Ishikawa (cell line): ENCODE results near the gene NEURL1.

Experiments used
- CEBPB ChIP-seq: IDR thresholded peaks from 2 replicates; pipeline ENCODE4 v1.6.1; 2012
- CREB1 ChIP-seq: IDR thresholded peaks from 2 replicates; pipeline ENCODE4 v1.6.1; 2012; ENCODE audit warnings: low read depth
- EGR1 ChIP-seq: IDR thresholded peaks from 2 replicates; pipeline ENCODE4 v1.6.1; 2012
- EP300 ChIP-seq: IDR thresholded peaks from 2 replicates; pipeline ENCODE4 v1.6.1; 2012; ENCODE audit warnings: borderline replicate concordance
- FOXM1 ChIP-seq: IDR thresholded peaks from 2 replicates; pipeline ENCODE4 v1.6.1; 2012; ENCODE audit warnings: low read depth, borderline replicate concordance
- MAX ChIP-seq: IDR thresholded peaks from 2 replicates; pipeline ENCODE4 v1.6.1; 2012
- NFIC ChIP-seq: IDR thresholded peaks from 2 replicates; pipeline ENCODE4 v1.6.1; 2012
- RAD21 ChIP-seq: IDR thresholded peaks from 2 replicates; pipeline ENCODE4 v1.6.1; 2012; ENCODE audit warnings: low read depth
- REST ChIP-seq: IDR thresholded peaks from 2 replicates; pipeline ENCODE4 v1.6.1; 2012; ENCODE audit warnings: low read depth, mild to moderate bottlenecking
- TAF1 ChIP-seq: IDR thresholded peaks from 2 replicates; pipeline ENCODE4 v1.6.1; 2012; ENCODE audit warnings: low read depth, mild to moderate bottlenecking
- TCF12 ChIP-seq: IDR thresholded peaks from 2 replicates; pipeline ENCODE4 v1.6.1; 2012; ENCODE audit warnings: low read depth
- TEAD4 ChIP-seq: IDR thresholded peaks from 2 replicates; pipeline ENCODE4 v1.6.1; 2012
- USF1 ChIP-seq: IDR thresholded peaks from 2 replicates; pipeline ENCODE4 v1.6.1; 2012
- YY1 ChIP-seq: IDR thresholded peaks from 2 replicates; pipeline ENCODE4 v1.6.1; 2012; ENCODE audit warnings: low read depth
- ZBTB7A ChIP-seq: IDR thresholded peaks from 2 replicates; pipeline ENCODE4 v1.6.1; 2012; ENCODE audit warnings: low read depth

Gene NEURL1

GRCh38 chr10:103563231-103564115, 70.0 kb downstream of the NEURL1 start:
- TF ChIP-seq NFIC, result no peak
- no peak for TF ChIP-seq MAX
- TF ChIP-seq FOXM1, result no peak
- no peak for TF ChIP-seq RAD21
- TF ChIP-seq YY1, result no peak
- TF ChIP-seq EP300, result no peak
- no peak for TF ChIP-seq USF1
- no peak for TF ChIP-seq TAF1
- no peak for TF ChIP-seq TEAD4
- TF ChIP-seq REST, result no peak
- TF ChIP-seq EGR1, result no peak

- TF ChIP-seq CREB1 (no peak), NFIC (no peak), TCF12 (no peak), RAD21 (no peak), ZBTB7A (no peak), USF1 (no peak), FOXM1 (no peak), REST (no peak), EGR1 (no peak)
These were observed 70.6 kb downstream of the NEURL1 start for GRCh38 chr10:103564116-103564501.

- TF ChIP-seq NFIC (no peak), TCF12 (0 out of 2 replicates have a peak, but pooled peaks have one; percentile 5), CEBPB (no peak), EP300 (no peak), RAD21 (peak; percentile 77)
These were observed 71.4 kb downstream of the NEURL1 start for GRCh38 chr10:103564776-103565520.

GRCh38 chr10:103566536-103566935, 73.0 kb downstream of the NEURL1 start:
- TF ChIP-seq FOXM1 (no peak), EP300 (no peak), RAD21 (no peak), CEBPB (no peak), ZBTB7A (no peak), CREB1 (no peak), TCF12 (no peak), USF1 (no peak), TAF1 (no peak), MAX (no peak), TEAD4 (no peak)

- TF ChIP-seq MAX, result no peak
- no peak for TF ChIP-seq FOXM1
- TF ChIP-seq CREB1, result no peak
- TF ChIP-seq YY1, result no peak
- no peak for TF ChIP-seq TAF1
- TF ChIP-seq EGR1, result no peak
- TF ChIP-seq EP300, result no peak
- no peak for TF ChIP-seq CEBPB
These were observed 75.0 kb downstream of the NEURL1 start for GRCh38 chr10:103568505-103568904.
